DND-41 (cell line): Measurements from ENCODE around the gene TCERG1L.

Source experiments
- ATAC-seq: fragments of 200-7000 bp; cut with Tn5 transposase; 3 replicates; pipeline ENCODE4 v1.9.1; 2021; ENCODE audit warnings: low read depth; ENCODE audit not compliant: insufficient read depth
- DNase-seq: peaks from one replicate; pipeline ENCODE4 v3.0.0-alpha.2; 2020
- H2AFZ ChIP-seq: 2 replicates; pipeline ENCODE4 v1.6.0; 2012; ENCODE audit warnings: low read depth, low read length
- H3K27ac ChIP-seq: 2 replicates; pipeline ENCODE4 v1.5.1; 2012; ENCODE audit warnings: low read length, inconsistent platforms
- H3K27me3 ChIP-seq: fragments of 200-600 bp; sonication (generic); 2 replicates; pipeline ENCODE4 v1.6.0; 2012; ENCODE audit warnings: low read length, mild to moderate bottlenecking, inconsistent platforms; ENCODE audit not compliant: insufficient read depth, poor library complexity
- H3K36me3 ChIP-seq: 2 replicates; pipeline ENCODE4 v1.5.1; 2012; ENCODE audit warnings: low read length, inconsistent platforms; ENCODE audit not compliant: insufficient read depth
- H3K4me1 ChIP-seq: 2 replicates; pipeline ENCODE4 v1.5.1; 2012; ENCODE audit warnings: mild to moderate bottlenecking, low read length; ENCODE audit not compliant: insufficient read depth
- H3K4me2 ChIP-seq: 2 replicates; pipeline ENCODE4 v1.6.0; 2012; ENCODE audit warnings: mild to moderate bottlenecking, moderate library complexity, low read length, inconsistent platforms; ENCODE audit not compliant: insufficient read depth
- H3K4me3 ChIP-seq, 2 experiments: fragments of 200-600 bp in 1 of 2; shearing (Covaris generic) in 1 of 2; 2 replicates each; pipeline ENCODE4 v1.5.1; 2012 to 2016; ENCODE audit warnings: inconsistent platforms in 2 of 2, low read length in 2 of 2, mild to moderate bottlenecking in 2 of 2, low read depth in 1 of 2, moderate library complexity in 1 of 2
- H3K79me2 ChIP-seq: 2 replicates; pipeline ENCODE4 v1.6.0; 2012; ENCODE audit warnings: low read length, inconsistent platforms; ENCODE audit not compliant: insufficient read depth
- H3K9ac ChIP-seq: 2 replicates; pipeline ENCODE4 v1.6.0; 2012; ENCODE audit warnings: low read depth, mild to moderate bottlenecking, inconsistent platforms, low read length, moderate library complexity
- H3K9me3 ChIP-seq: 2 replicates; pipeline ENCODE4 v1.5.1; 2012; ENCODE audit warnings: low read length, moderate library complexity, mild to moderate bottlenecking, inconsistent platforms; ENCODE audit not compliant: insufficient read depth, severe bottlenecking
- H4K20me1 ChIP-seq: 2 replicates; pipeline ENCODE4 v1.6.0; 2012; ENCODE audit warnings: low read length; ENCODE audit not compliant: insufficient read depth
- EZH2 ChIP-seq: IDR thresholded peaks from 3 replicates; pipeline ENCODE4 v1.6.1; 2012; ENCODE audit warnings: borderline replicate concordance, low read depth, mild to moderate bottlenecking, moderate library complexity, low read length, inconsistent platforms; ENCODE audit not compliant: severe bottlenecking
- TF ChIP-seq, protein P1 (sequence below): IDR thresholded peaks from 2 replicates; pipeline ENCODE4 v1.5.1; 2012; ENCODE audit warnings: borderline replicate concordance, low read length, moderate library complexity, mild to moderate bottlenecking; ENCODE audit not compliant: poor library complexity, severe bottlenecking; ENCODE audit errors: extremely low read depth

The TCERG1L gene

DNA sequence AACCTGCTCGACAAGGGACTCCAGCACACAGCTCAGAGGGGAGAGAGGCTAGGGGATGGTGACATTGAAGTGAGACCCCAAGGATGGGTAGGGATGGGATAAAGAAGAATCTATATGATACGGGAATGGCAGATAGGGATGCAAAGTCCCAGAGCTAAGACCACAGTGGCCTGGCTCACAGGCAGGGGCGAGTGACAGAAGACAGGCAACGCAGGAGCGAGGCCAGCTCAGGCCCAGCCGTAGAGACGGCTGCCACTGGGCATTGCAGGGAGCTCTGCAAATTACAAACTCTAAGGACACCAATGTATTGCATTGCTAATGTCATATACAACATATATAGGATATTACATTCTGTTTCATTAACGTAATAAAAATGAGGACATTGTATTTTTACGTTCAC lies 131.4 kb downstream of the TCERG1L start:
- Histone ChIP-seq H3K9ac (no peak overlapping the region), H3K36me3 (no peaks in the 10 kb centered on the region), H4K20me1 (no peaks in the 10 kb centered on the region), H3K79me2 (no peaks in the 10 kb centered on the region), H3K4me3 (no peak overlapping the region), H3K27me3 (no peaks in the 10 kb centered on the region), H2AFZ (no peak overlapping the region), H3K9me3 (peaks cover 13% of the 10 kb centered on the region), H3K4me2 (no peak overlapping the region), H3K4me1 (no peaks in the 10 kb centered on the region), H3K27ac (no peak overlapping the region)
- no peak for ATAC-seq
- TF ChIP-seq EZH2: no peak
- TF ChIP-seq, protein P1, sequence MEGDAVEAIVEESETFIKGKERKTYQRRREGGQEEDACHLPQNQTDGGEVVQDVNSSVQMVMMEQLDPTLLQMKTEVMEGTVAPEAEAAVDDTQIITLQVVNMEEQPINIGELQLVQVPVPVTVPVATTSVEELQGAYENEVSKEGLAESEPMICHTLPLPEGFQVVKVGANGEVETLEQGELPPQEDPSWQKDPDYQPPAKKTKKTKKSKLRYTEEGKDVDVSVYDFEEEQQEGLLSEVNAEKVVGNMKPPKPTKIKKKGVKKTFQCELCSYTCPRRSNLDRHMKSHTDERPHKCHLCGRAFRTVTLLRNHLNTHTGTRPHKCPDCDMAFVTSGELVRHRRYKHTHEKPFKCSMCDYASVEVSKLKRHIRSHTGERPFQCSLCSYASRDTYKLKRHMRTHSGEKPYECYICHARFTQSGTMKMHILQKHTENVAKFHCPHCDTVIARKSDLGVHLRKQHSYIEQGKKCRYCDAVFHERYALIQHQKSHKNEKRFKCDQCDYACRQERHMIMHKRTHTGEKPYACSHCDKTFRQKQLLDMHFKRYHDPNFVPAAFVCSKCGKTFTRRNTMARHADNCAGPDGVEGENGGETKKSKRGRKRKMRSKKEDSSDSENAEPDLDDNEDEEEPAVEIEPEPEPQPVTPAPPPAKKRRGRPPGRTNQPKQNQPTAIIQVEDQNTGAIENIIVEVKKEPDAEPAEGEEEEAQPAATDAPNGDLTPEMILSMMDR: no peak
- DNase-seq: no peak

DNA sequence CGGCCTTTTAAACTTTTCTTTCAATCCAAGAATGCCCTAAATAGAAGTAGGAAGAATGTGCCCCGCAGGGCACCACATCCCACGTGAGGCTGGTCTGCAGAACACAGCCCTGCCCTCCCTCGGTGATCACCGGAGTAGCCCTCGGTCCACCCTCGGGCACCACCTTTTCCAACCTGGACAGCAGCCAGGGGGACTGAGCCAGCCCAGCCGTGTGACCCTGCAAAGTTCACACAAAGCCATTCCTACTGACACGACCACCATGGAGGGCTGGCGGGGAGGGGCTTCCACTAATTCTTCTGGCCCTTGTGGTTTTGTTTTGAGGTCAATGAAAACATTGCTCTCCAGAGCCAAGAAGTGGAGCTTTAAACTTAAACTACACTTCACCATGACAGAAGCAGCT lies 132.2 kb downstream of the TCERG1L start:
- H3K4me2 ChIP-seq: no peak overlapping the region

DNA sequence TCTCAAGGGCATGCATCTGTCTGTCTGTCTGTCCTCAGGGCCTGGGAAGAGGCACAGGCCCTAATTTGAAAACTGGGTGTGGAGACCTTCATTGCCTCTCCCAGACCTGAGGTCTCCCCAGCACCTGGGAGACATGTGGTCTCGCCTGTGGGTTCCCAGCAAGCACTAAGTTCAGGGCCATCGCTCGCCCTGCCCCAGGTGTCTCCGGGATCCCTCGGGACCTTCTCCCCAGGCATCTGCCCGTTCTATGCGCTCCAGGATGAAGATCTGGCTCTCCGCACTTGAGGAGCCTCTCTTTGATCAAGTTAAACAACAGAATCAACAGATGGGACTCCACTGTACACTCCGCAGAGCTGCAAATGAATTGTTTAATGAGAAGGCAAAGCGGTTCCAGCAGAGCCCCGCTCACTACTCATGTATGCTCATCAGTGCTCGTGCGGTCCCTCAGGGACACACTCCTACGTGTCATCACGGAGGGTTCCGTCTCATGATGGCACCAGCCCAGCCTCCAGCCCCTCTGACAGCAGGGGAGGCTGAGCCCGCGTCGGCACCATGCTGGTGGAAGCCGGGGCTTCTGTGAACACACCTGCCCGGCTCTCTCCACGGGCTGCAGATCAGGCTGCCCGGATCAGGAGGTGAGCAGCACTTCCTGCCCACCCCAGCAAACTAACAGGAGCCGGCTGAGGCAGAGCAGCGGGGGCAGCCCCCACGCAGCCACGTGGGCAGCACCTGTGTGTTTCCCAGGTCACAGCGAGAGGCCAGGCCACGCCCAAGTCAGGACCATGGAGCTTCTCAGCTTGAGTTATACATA lies 132.8 kb downstream of the TCERG1L start:
- H3K9ac ChIP-seq: no peak overlapping the region
- H3K79me2 ChIP-seq: no peaks in the 10 kb centered on the region
- no peaks in the 10 kb centered on the region for H3K36me3 ChIP-seq
- H4K20me1 ChIP-seq: no peaks in the 10 kb centered on the region
- TF ChIP-seq, protein P1: no peak
- H2AFZ ChIP-seq: no peak overlapping the region
- H3K4me3 ChIP-seq: no peak overlapping the region
- H3K4me1 ChIP-seq: no peaks in the 10 kb centered on the region
- H3K4me2 ChIP-seq: no peak overlapping the region
- H3K27ac ChIP-seq: no peak overlapping the region
- ATAC-seq (no peak), DNase-seq (no peak)
- peaks cover 13% of the 10 kb centered on the region for H3K9me3 ChIP-seq
- H3K27me3 ChIP-seq: no peaks in the 10 kb centered on the region

More for the DNA sequence above, 132.2 kb downstream of the TCERG1L start:
- H3K4me1 ChIP-seq: no peaks in the 10 kb centered on the region
- no peak for DNase-seq
- no peaks in the 10 kb centered on the region for H3K27me3 ChIP-seq
- H3K9ac ChIP-seq: no peak overlapping the region
- no peak overlapping the region for H3K4me3 ChIP-seq
- H3K79me2 ChIP-seq: no peaks in the 10 kb centered on the region
- no peaks in the 10 kb centered on the region for H4K20me1 ChIP-seq
- TF ChIP-seq EZH2: no peak
- TF ChIP-seq, protein P1: no peak
- no peak overlapping the region for H3K27ac ChIP-seq
- H3K36me3 ChIP-seq: no peaks in the 10 kb centered on the region
- ATAC-seq: no peak
- H3K9me3 ChIP-seq: peaks cover 13% of the 10 kb centered on the region
- H2AFZ ChIP-seq: no peak overlapping the region
